Glutamatergic neuron (in vitro differentiated cells): ENCODE results near the gene NOTCH3. TPM values are rescaled to one million over a fixed set of nuclear protein-coding genes. Genes with fewer than 3 reads are reported as not detected.
A peak's percentile ranks its signal among the peaks of the same experiment; 100 is the strongest.

Experiments used
- DNase-seq: peaks from one replicate; pipeline ENCODE4 v3.0.0; 2022
- H3K27ac Mint-ChIP-seq: one replicate; pipeline ENCODE4 v1.8.0; 2020; ENCODE audit warnings: mild to moderate bottlenecking, mixed read lengths, inconsistent platforms; ENCODE audit not compliant: unreplicated experiment
- H3K27me3 Mint-ChIP-seq: one replicate; pipeline ENCODE4 v1.8.0; 2020; ENCODE audit warnings: mild to moderate bottlenecking, moderate library complexity, mixed read lengths, inconsistent platforms; ENCODE audit not compliant: unreplicated experiment
- H3K36me3 Mint-ChIP-seq: one replicate; pipeline ENCODE4 v1.8.0; 2020; ENCODE audit warnings: mild to moderate bottlenecking, mixed read lengths, inconsistent platforms; ENCODE audit not compliant: unreplicated experiment
- H3K4me1 Mint-ChIP-seq: one replicate; pipeline ENCODE4 v1.8.0; 2020; ENCODE audit warnings: mild to moderate bottlenecking, low read depth, mixed read lengths, inconsistent platforms; ENCODE audit not compliant: unreplicated experiment
- H3K4me3 Mint-ChIP-seq: one replicate; pipeline ENCODE4 v1.8.0; 2020; ENCODE audit warnings: mild to moderate bottlenecking, mixed read lengths, inconsistent platforms; ENCODE audit not compliant: unreplicated experiment
- H3K9me3 Mint-ChIP-seq: one replicate; pipeline ENCODE4 v1.8.0; 2020; ENCODE audit warnings: mild to moderate bottlenecking, moderate library complexity, mixed read lengths, inconsistent platforms; ENCODE audit not compliant: unreplicated experiment
- CTCF ChIP-seq: fragments of 200-600 bp; sonication (generic); IDR thresholded peaks from one replicate; pipeline ENCODE4 v1.5.0; 2021; ENCODE audit not compliant: partially characterized antibody, unreplicated experiment
- total RNA-seq: library from RNA; stranded (reverse); fragmentation: NEBNext Ultra II Directional; extraction: Animal tissue kit (Norgen Biotek cat#: 25700); gene quantifications from one replicate; pipeline ENCODE4 v1.2.1, GENCODE V29; 2021; ENCODE audit not compliant: unreplicated experiment

NOTCH3 gene
- total RNA-seq, 1 donor from 2014 or later, result 3.6 TPM

GRCh38 chr19:15220833-15221232 is 20.0 kb upstream of the NOTCH3 start:
- H3K27me3 Mint-ChIP-seq, result peaks cover 11% of the 10 kb centered on the region
- DNase-seq, result no peak
- peaks cover 7% of the 10 kb centered on the region for H3K4me1 Mint-ChIP-seq
- no peak for TF ChIP-seq CTCF
- no peaks in the 10 kb centered on the region for H3K36me3 Mint-ChIP-seq
- H3K4me3 Mint-ChIP-seq, result no peak overlapping the region
- peaks cover 3% of the 10 kb centered on the region for H3K9me3 Mint-ChIP-seq
- no peak overlapping the region for H3K27ac Mint-ChIP-seq

- no peak for TF ChIP-seq CTCF
- Mint-ChIP-seq H3K36me3 (no peaks in the 10 kb centered on the region), H3K27me3 (peaks cover 9% of the 10 kb centered on the region), H3K27ac (no peak overlapping the region), H3K9me3 (no peaks in the 10 kb centered on the region), H3K4me1 (peaks cover 10% of the 10 kb centered on the region), H3K4me3 (no peak overlapping the region)
- DNase-seq, result peak; percentile 50
Measured at GRCh38 chr19:15218501-15218900, 17.7 kb upstream of the NOTCH3 start.

GRCh38 chr19:15216363-15216762 is 15.6 kb upstream of the NOTCH3 start:
- H3K36me3 Mint-ChIP-seq, result no peaks in the 10 kb centered on the region
- no peak overlapping the region for H3K27ac Mint-ChIP-seq
- peaks cover 12% of the 10 kb centered on the region for H3K27me3 Mint-ChIP-seq
- TF ChIP-seq CTCF, result no peak
- H3K4me3 Mint-ChIP-seq, result no peak overlapping the region
- no peak for DNase-seq
- peaks cover 2% of the 10 kb centered on the region for H3K9me3 Mint-ChIP-seq
- peaks cover 2% of the 10 kb centered on the region for H3K4me1 Mint-ChIP-seq

GRCh38 chr19:15213715-15214381 is 13.1 kb upstream of the NOTCH3 start:
- Mint-ChIP-seq H3K27me3 (peaks cover 4% of the 10 kb centered on the region), H3K4me1 (peaks cover 2% of the 10 kb centered on the region), H3K27ac (no peak overlapping the region), H3K4me3 (no peak overlapping the region), H3K36me3 (no peaks in the 10 kb centered on the region), H3K9me3 (peaks cover 2% of the 10 kb centered on the region)
- TF ChIP-seq CTCF, result no peak
- DNase-seq, result peak; percentile 62

GRCh38 chr19:15212711-15213110 is 11.9 kb upstream of the NOTCH3 start:
- no peak overlapping the region for H3K27ac Mint-ChIP-seq
- peaks cover 4% of the 10 kb centered on the region for H3K27me3 Mint-ChIP-seq
- H3K9me3 Mint-ChIP-seq, result peaks cover 3% of the 10 kb centered on the region
- DNase-seq, result no peak
- H3K36me3 Mint-ChIP-seq, result no peaks in the 10 kb centered on the region
- H3K4me1 Mint-ChIP-seq, result peaks cover 2% of the 10 kb centered on the region
- no peak for TF ChIP-seq CTCF
- no peak overlapping the region for H3K4me3 Mint-ChIP-seq
